ENCODE measurements around the gene MAP2K5.

Gene MAP2K5

GRCh38 chr15:67556976-67557570 is 14.6 kb downstream of the MAP2K5 start:
- in situ Hi-C loops (cut with MboI; ENCODE audit: low sequenced_read_pairs) = no loop called here

GRCh38 chr15:67558502-67558901 is 16.0 kb downstream of the MAP2K5 start:
- in situ Hi-C loops (cut with MboI; ENCODE audit: low sequenced_read_pairs) = no loop called here

GRCh38 chr15:67559158-67559557 is 16.7 kb downstream of the MAP2K5 start:
- in situ Hi-C loops (cut with MboI; ENCODE audit: low sequenced_read_pairs) = no loop called here

- in situ Hi-C loops (cut with MboI; ENCODE audit: low sequenced_read_pairs) = no loop called here
These were observed 17.1 kb downstream of the MAP2K5 start for GRCh38 chr15:67559576-67559975.

GRCh38 chr15:67560320-67560719 is 17.8 kb downstream of the MAP2K5 start:
- in situ Hi-C loops (cut with MboI; ENCODE audit: low sequenced_read_pairs) = no loop called here

GRCh38 chr15:67563092-67563491 is 20.6 kb downstream of the MAP2K5 start:
- in situ Hi-C loops (cut with MboI; ENCODE audit: low sequenced_read_pairs) = no loop called here

GRCh38 chr15:67564021-67564967 is 21.8 kb downstream of the MAP2K5 start:
- in situ Hi-C loops (cut with MboI; ENCODE audit: low sequenced_read_pairs) = no loop called here

- in situ Hi-C loops (cut with MboI; ENCODE audit: low sequenced_read_pairs) = no loop called here
These were observed 22.5 kb downstream of the MAP2K5 start for GRCh38 chr15:67564968-67565345.

GRCh38 chr15:67569668-67570067 is 27.2 kb downstream of the MAP2K5 start:
- in situ Hi-C loops (cut with MboI; ENCODE audit: low sequenced_read_pairs) = no loop called here

GRCh38 chr15:67570875-67571647 is 28.6 kb downstream of the MAP2K5 start:
- in situ Hi-C loops (cut with MboI; ENCODE audit: low sequenced_read_pairs) = no loop called here

- in situ Hi-C loops (cut with MboI; ENCODE audit: low sequenced_read_pairs) = no loop called here
These were observed 29.3 kb downstream of the MAP2K5 start for GRCh38 chr15:67571648-67572415.

- in situ Hi-C loops (cut with MboI; ENCODE audit: low sequenced_read_pairs) = no loop called here
These were observed 30.7 kb downstream of the MAP2K5 start for GRCh38 chr15:67573194-67573593.

GRCh38 chr15:67575039-67575502 is 32.6 kb downstream of the MAP2K5 start:
- in situ Hi-C loops (cut with MboI; ENCODE audit: low sequenced_read_pairs) = no loop called here

- in situ Hi-C loops (cut with MboI; ENCODE audit: low sequenced_read_pairs) = no loop called here
These were observed 35.6 kb downstream of the MAP2K5 start for GRCh38 chr15:67578020-67578600.

GRCh38 chr15:67579164-67579563 is 36.7 kb downstream of the MAP2K5 start:
- in situ Hi-C loops (cut with MboI; ENCODE audit: low sequenced_read_pairs) = no loop called here

GRCh38 chr15:67579967-67580366 is 37.5 kb downstream of the MAP2K5 start:
- in situ Hi-C loops (cut with MboI; ENCODE audit: low sequenced_read_pairs) = no loop called here

GRCh38 chr15:67584157-67584556 is 41.7 kb downstream of the MAP2K5 start:
- in situ Hi-C loops (cut with MboI; ENCODE audit: low sequenced_read_pairs) = no loop called here

- in situ Hi-C loops (cut with MboI; ENCODE audit: low sequenced_read_pairs) = no loop called here
These were observed 43.2 kb downstream of the MAP2K5 start for GRCh38 chr15:67585681-67586080.

GRCh38 chr15:67587331-67587730 is 44.8 kb downstream of the MAP2K5 start:
- in situ Hi-C loops (cut with MboI; ENCODE audit: low sequenced_read_pairs) = no loop called here

- in situ Hi-C loops (cut with MboI; ENCODE audit: low sequenced_read_pairs) = no loop called here
These were observed 45.3 kb downstream of the MAP2K5 start for GRCh38 chr15:67587754-67588153.

All from HL-60/S4 treated with retinoic acid at 250 ng/mL for 4 days and 3 days (cell line).